ENCODE data around the gene TBC1D21. TPM values are rescaled to one million over a fixed set of nuclear protein-coding genes. Genes with fewer than 3 reads are reported as not detected.

The TBC1D21 gene
- total RNA-seq, 3 donors from 2014 or later, result not detected

DNA sequence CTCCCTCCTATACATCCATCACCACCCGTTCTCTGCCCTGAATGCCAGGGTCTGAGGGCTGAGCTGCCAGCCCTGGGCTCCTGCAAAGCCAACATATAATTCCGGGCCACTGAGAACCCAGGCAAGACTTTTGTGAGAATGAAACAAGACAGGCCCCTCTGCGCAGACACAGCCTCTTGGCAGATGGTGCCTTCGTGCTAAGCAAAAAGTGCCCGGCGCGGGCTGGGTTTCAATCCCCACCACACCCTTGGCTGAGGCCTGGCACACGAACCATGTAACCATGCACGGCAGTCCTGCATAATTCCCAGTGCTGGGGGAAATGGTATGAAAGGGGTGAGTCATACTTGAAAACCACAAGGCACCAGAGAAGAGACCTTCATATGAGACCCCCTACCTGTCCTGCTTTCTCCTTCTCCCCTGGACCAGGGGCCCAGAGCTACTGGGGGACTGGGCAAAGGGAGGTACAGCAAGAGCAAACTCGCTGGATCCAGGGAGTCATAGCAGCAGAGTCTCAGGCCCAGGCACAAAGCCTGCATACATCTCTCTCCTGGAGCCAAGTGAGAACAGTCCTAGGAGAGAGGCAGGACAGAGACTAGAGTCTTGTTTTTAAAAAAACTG lies 26.8 kb downstream of the TBC1D21 start:
- no peaks in the 10 kb centered on the region for H3K36me3 ChIP-seq
- TF ChIP-seq, protein P1, sequence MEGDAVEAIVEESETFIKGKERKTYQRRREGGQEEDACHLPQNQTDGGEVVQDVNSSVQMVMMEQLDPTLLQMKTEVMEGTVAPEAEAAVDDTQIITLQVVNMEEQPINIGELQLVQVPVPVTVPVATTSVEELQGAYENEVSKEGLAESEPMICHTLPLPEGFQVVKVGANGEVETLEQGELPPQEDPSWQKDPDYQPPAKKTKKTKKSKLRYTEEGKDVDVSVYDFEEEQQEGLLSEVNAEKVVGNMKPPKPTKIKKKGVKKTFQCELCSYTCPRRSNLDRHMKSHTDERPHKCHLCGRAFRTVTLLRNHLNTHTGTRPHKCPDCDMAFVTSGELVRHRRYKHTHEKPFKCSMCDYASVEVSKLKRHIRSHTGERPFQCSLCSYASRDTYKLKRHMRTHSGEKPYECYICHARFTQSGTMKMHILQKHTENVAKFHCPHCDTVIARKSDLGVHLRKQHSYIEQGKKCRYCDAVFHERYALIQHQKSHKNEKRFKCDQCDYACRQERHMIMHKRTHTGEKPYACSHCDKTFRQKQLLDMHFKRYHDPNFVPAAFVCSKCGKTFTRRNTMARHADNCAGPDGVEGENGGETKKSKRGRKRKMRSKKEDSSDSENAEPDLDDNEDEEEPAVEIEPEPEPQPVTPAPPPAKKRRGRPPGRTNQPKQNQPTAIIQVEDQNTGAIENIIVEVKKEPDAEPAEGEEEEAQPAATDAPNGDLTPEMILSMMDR (IDR thresholded peaks at IDR 0.05), result no peak
- TF ChIP-seq POLR2A (IDR thresholded peaks at IDR 0.05) (no peak), POLR2AphosphoS5 (IDR thresholded peaks at IDR 0.05) (no peak)
- H3K4me1 ChIP-seq, result no peaks in the 10 kb centered on the region
- no peaks in the 10 kb centered on the region for H3K27me3 ChIP-seq
- H3K9me3 ChIP-seq, result no peaks in the 10 kb centered on the region
- H3K27ac ChIP-seq, result no peak overlapping the region
- intact Hi-C loops (cut with DNase I; ENCODE audit: low total_unique reads), result no loop called here
- DNase-seq (ENCODE audit: low spot score in 2 of 2), result no peak
- no peak overlapping the region for H3K4me3 ChIP-seq

DNA sequence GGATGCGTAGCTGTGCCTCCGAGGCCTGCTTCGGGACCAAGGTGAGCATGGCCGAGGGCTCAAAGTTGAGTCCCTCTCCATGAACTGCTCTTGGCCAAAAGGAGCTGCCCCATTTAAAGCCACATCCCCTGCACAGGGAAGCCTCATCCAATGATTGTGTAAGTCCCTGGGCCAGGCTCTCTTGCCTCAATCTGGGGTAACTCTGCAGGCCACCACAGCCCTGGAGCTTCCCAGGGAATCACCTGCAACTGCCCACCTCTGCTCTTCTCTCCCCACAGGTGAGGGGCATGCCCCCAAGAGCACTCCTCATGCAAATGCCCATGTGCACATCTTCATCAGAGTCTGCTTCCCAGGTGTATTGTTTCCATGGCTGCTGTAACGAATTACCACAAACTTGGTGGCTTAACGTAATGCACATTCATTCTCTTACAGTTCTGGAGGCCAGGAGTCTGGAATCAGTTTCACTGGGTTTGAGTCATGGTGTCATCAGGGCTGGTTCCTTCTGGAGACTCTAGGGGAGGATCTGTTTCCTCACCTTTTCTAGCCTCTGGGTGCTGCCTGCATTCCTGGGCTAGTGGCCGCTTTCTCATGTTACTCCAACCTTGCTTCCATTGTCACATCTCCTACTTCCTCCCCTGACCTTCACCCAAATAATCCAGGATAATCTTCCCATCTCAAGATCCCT lies 27.9 kb downstream of the TBC1D21 start:
- Histone ChIP-seq H3K27me3 (no peaks in the 10 kb centered on the region), H3K4me3 (no peak overlapping the region), H3K4me1 (no peaks in the 10 kb centered on the region), H3K36me3 (no peaks in the 10 kb centered on the region), H3K27ac (no peak overlapping the region), H3K9me3 (no peaks in the 10 kb centered on the region)
- TF ChIP-seq POLR2A (IDR thresholded peaks at IDR 0.05), result no peak
- TF ChIP-seq POLR2AphosphoS5 (IDR thresholded peaks at IDR 0.05), result no peak
- TF ChIP-seq, protein P1 (IDR thresholded peaks at IDR 0.05), result no peak
- DNase-seq (ENCODE audit: low spot score in 2 of 2), result no peak
- intact Hi-C loops (cut with DNase I; ENCODE audit: low total_unique reads), result no loop called here

DNA sequence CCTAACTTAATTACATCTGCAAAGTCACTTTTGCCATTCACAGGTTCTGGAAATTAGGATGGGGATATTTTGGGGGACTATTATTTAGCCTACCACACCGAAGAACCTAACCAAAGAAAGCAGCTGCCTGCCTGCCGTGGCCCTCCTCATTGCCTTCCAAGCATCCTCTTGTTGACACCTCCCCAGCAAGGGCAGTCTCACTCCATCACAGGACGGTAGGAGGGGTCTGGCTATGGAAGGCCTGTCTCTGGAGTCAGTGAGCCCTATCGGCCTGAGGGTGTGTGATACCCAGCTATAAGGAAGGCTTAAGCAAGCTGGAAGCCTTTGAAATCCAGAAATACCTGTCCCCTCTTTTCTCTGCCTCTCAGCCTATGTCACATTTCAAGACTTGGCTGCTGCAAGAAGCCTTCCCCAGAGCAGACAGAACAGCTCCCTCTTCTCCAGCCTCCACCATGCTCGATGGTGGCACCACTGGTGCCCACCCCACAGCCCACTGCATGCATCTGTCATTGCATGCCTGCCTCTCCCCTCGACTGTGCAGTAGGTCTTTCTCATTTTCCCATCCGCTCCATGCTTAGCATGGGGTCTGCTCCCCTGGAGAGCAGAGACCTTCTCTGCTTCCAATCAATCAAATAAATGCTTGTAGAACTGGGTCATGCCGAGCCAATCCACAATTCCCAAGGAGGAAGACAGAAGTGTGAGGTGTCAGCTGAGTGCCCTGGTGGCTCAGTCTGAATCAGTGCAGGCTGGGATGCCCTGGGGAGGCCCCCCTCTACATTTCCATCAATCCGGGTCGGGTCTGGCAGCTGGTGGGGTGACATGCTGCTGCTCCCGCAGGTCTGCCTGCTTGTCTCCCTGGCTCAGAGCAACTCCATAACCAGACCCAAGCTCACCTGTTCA lies 29.0 kb downstream of the TBC1D21 start:
- no peak for TF ChIP-seq POLR2AphosphoS5 (IDR thresholded peaks at IDR 0.05)
- TF ChIP-seq POLR2A (IDR thresholded peaks at IDR 0.05), result no peak
- TF ChIP-seq, protein P1 (IDR thresholded peaks at IDR 0.05), result no peak
- intact Hi-C loops (cut with DNase I; ENCODE audit: low total_unique reads), result no loop called here
- Histone ChIP-seq H3K4me3 (no peak overlapping the region), H3K27me3 (no peaks in the 10 kb centered on the region), H3K27ac (no peak overlapping the region), H3K4me1 (no peaks in the 10 kb centered on the region), H3K36me3 (no peaks in the 10 kb centered on the region), H3K9me3 (no peaks in the 10 kb centered on the region)
- no peak for DNase-seq (ENCODE audit: low spot score in 2 of 2)

DNA sequence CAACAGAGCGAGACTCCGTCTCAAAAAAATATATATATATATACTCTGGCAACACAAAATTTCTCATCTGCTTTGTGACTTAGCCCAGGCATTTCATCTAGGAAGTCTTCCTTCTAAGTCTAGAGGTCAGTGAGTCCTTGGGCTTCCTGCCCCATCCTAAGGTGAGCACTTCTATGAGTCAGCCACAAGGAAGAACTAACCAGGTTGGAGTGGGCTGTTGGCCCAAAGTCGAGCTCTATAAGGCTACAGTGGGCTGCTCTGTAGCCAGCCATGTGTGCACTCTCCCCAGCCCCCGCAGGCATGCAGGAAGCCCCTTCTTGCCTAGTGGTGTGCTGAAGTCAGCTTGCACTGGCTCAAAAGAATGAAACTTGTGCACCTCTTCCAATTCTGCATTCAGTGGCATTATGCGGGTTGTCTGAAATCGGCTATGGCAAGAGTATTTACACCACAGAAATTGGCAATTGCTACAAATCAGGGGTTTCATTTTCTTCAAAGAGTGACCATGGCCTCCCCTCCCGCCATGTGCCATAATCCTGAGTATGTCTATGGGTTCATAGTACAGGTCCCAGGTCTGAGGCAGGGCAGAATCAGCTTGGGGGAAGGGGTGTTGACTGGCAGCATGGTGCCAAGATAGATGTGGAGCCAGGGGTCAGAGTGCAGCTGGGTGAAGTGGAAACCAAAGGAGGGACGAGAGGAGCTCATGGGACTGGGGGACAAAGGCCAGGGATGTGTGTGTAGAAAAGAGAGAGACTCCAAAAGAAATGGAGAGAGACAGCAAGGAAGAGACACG lies 30.9 kb downstream of the TBC1D21 start:
- intact Hi-C loops (cut with DNase I; ENCODE audit: low total_unique reads), result no loop called here
- TF ChIP-seq POLR2AphosphoS5 (IDR thresholded peaks at IDR 0.05), result no peak
- no peak for TF ChIP-seq POLR2A (IDR thresholded peaks at IDR 0.05)
- TF ChIP-seq, protein P1 (IDR thresholded peaks at IDR 0.05), result no peak
- Histone ChIP-seq H3K4me3 (no peak overlapping the region), H3K9me3 (no peaks in the 10 kb centered on the region), H3K4me1 (no peaks in the 10 kb centered on the region), H3K27ac (no peak overlapping the region), H3K27me3 (no peaks in the 10 kb centered on the region), H3K36me3 (no peaks in the 10 kb centered on the region)
- no peak for DNase-seq (ENCODE audit: low spot score in 2 of 2)
